ENCODE results near the gene EIF1AX.

DNA sequence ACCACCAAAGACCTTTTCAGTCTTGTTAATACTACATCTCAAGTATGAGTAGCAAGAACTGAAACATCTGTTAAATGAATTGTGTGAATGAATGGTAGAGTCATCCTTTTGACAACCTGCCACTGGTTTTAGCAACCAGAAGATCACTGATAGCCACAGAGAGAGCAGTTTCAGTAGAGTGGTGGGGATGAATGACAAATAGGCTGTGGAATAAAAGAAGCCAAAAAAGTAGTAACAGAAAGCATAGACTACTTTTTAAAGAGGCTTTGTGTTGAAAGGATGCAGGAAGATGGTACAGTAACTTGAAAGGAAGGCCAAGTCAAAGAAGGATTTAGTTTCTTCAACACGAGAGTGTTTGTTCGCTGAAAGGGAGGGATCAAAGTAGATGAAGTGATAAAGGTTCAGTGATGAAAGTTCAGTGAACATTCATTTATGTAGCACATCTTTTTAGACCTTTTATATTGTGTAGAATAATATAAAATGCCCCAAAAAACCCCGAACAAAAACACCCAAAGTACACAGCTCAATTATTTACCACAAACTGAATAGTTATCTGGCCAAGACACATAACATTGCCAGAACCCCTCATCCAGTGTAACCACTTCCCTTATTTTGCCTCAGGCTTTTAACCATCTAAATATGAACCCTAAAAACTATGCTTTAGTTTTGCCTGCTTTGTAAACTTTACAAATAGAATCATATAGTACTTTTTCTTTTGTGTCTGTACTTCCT lies 40.1 kb upstream of the EIF1AX start:
- TF ChIP-seq EZH2 (IDR thresholded peaks at IDR 0.05), result no peak
- no peak for TF ChIP-seq POLR2AphosphoS5 (IDR thresholded peaks at IDR 0.05; ENCODE audit: borderline replicate concordance, low read depth, low read length)
- TF ChIP-seq FOXP2 (optimal IDR thresholded peaks at IDR 0.05; ENCODE audit: control extremely low read depth, extremely low read length, insufficient read depth), result no peak
